T follicular helper cell (primary cell): ENCODE measurements around the gene DMRT3.

ENCODE experiments used
- DNase-seq: peaks from one replicate; pipeline ENCODE4 v3.0.0-alpha.2; 2020; ENCODE audit warnings: low read depth

DMRT3 gene

DNA sequence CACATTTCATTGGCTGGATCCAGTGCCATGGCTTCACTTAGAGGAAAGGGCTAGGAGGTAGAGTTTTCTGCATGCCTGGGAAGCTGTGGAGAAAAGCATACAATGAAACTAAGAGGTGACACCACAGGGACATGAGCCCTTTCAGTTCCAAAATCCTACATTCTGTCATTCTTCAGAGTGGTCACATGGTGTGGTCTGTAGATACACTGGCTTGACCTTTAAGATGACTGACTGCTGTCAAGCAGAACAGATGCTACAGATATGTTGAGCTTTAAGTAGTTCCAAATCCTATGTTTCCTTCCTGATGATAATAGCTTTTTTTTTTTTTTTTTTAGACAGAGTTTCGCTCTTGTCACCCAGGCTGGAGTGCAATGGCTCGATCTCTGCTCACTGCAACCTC lies 26.2 kb downstream of the DMRT3 start:
- no peak for DNase-seq

DNA sequence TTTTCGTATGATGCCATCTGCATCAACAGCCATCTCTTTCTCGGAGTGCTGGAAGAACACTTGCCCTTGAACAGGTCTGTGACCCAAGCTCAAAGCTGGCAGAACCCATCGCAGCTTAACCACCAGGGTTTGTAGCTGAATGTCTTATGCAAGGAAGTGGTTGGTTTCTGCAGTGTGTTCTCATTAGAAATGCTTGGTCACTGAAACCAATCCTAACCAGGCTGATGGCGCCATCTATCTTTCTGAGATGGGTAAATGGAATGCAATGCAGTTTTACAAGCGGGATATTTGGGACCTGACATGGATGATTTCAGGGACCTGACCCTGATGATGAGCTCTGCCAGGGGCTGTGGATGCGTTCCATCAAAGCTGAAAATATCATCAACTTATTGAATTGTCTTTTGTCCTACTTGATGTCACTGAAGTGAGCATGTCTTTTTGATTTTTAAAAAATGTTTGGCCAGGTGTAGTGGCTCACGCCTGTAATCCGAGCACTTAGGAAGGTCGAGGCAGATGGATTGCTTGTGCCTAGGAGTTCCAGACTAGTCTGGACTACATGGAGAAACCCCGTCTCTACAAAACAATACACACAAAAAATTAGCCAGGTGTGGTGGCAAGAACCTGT lies 28.7 kb downstream of the DMRT3 start:
- no peak for DNase-seq

DNA sequence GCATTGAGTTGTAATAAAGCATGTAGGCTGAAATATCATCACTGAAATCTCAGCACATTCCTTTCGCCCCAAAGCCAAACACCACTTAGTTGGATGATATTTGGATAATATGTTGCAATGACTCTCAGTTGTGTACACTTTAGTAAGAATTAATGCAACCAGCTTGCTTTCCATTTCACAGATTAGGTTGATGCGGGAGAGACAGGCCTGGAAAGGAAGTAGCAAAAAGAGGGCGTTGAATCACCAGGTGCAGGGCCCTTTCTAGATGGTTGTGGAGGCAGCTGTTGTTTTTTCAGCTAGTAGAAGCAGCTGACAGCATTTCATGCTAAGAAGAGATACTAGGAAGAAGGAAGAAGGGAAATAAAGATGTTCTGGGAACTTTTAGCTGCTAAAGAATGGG lies 30.9 kb downstream of the DMRT3 start:
- DNase-seq: no peak

DNA sequence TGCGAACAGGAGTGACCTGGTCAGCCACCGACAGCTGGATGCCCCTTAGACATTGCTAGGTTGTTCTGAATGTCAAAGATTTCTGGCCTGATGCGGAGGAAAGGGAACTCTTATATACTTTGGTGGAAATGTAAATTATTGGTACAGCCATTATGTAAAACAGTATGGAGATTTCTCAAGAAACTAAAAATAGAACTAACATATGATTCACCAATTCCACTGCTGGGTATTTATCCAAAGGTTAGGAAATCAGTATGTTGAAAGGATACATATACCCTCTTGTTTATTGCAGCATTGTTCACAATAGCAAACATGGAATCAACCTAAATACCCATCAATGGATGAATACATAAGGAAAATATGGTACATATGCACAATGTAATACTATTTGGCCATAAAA lies 31.8 kb downstream of the DMRT3 start:
- no peak for DNase-seq

DNA sequence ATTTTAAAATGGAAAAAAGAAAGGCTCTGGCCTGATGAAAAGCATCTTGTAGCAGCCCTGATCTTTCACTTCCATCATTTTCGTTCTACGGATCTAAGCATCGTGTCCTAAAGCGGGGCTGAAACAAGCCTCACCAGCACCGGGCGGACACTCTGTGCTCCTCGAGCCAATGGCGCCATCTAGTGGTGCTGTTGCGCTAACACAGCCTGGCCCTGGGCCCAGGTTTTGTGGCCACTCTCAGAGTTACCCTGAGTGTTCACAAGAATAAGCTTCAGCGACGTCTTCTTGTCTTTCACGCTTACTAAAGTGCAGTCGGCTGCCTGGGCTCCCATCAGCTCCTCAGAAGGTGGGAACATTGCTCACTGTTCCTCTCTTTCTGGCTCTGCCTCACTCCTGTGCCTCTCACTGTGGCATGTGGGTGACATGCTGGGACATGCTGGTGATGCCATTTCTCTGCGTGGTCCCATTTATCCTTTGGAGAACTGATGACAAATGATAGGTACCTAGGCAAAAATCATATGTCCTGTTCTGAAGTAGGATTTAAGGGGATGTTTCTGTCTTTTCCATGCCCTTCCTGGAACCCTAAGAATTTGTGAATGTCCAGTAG lies 32.7 kb downstream of the DMRT3 start:
- peak; percentile 43 for DNase-seq

DNA sequence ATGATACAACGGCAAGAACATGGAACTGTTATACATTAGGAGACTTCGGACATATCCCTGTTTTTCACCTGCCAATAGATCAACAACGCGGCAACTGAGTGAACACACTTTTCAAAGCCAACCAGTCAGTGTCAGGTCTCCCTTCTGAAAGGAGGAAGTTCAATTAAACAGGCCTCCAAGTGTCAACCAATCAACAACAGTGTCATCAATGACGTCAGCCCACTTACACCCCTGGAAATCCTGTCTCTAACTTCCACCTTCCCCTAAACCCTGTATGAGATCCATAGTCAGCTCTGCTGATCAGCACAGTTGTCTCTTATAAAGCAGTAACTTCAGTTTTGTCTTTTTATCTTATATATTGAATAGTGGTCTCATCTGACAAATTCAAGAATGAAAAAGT lies 36.6 kb downstream of the DMRT3 start:
- no peak for DNase-seq

DNA sequence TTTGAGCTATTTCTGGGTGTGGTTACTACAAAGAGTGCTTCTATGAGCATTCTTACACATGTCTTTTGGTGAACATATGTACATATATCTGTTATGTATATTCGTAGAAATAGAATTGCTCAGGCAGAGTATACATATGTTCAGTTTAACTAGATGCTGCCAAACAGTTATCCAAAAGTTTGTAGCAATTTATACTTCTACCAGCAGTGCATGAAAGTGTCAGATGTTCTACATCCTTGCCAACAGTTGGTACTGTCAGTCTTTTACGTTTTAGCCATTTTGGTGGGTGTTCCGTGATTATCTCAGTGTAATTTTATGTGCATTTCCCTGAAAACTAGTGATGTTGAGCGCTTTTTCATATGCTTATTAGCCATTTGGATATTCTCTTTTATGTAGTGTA lies 37.8 kb downstream of the DMRT3 start:
- DNase-seq: no peak

DNA sequence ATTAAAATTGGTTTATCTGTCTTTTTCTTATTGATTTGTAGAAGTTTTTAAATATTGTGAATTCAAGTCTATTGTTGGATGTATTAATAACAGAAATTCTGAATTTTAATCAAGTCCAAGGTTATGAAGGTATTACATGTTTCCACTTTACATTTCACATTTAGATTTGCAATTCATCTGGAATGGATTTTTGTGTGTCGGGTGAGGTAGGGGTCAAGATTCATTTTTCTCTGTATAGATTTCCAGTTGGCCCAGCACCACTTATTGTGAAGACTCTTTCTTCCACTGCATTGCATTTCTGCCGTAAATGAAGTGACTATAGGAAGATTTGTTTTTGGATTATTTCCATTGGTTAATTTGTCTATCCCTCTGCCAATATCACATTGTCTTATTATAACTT lies 38.2 kb downstream of the DMRT3 start:
- no peak for DNase-seq

DNA sequence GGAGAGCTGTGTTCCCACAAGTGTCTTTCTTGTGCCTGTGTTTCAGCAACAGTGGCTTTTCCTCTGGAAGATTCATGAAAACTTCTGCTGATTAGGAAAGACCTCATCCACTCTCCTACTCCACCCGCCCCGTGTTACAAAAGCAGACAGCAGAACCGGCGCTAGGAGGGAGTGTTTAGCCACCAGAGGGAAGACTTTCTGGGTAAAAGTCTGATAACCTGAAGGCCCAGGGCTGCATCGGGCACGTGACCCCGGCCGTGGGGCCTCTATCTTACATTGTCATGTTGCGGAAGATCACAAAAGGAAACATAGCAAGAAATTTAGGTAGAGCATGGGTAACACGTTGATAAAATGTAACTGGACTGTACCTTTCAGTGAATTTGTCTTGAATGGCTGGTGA lies 41.7 kb downstream of the DMRT3 start:
- DNase-seq: no peak

DNA sequence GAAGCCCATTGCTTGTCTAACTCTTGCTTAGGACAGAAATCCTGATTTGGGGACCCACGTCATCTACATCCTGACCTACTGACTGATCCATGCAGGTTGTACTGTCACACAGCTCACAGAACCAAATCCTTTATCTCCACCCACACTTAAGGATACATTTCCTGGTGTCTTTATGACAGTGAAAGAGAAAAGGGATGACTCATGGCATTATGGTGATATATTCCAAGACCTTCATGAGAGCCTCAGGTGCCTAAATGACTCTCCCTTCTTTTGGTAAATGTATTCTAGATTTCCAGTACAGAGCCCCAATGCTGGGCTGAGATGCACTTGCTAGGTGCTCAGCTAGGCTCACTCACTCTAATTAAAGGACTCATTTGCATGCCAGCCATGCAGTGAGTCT lies 47.7 kb downstream of the DMRT3 start:
- DNase-seq: no peak

DNA sequence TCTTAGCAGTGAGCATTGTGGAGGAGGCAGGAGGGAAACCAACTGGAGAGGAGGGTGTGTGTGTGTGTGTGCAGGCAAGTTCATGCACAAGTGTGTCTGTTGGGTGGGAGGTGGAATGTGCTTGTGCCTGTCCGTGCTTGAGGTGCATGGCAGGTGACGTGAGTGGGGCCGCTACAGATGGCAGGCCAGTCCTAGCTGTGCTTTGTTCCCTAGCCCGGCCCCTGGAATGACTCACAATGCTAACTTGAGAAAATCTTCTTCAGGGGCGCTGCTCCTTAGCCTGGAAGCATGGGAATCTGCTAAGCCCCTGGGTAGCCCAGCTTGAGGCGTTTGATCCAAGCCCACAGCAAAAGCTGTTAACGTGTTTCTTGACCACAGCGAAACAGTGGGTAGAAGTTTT lies 48.7 kb downstream of the DMRT3 start:
- no peak for DNase-seq

DNA sequence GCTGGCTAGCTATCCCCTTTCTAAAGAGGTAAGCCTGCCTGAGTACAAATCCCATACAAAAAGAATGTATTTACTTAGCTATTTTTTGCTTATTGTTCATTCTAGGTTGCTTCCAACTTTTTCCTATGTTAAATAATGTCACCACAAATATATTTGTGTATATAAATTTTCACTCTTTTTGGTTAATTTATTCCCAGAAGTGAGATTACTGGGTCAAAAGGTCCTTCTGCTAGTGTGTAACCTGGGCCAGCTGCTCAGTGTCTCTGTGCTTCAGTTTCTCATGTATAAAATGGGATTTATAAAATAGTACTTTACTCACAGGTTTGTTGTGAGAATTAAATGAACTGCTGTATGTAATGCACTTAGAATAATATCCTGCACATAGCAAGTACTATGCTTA lies 49.8 kb downstream of the DMRT3 start:
- DNase-seq: no peak

DNA sequence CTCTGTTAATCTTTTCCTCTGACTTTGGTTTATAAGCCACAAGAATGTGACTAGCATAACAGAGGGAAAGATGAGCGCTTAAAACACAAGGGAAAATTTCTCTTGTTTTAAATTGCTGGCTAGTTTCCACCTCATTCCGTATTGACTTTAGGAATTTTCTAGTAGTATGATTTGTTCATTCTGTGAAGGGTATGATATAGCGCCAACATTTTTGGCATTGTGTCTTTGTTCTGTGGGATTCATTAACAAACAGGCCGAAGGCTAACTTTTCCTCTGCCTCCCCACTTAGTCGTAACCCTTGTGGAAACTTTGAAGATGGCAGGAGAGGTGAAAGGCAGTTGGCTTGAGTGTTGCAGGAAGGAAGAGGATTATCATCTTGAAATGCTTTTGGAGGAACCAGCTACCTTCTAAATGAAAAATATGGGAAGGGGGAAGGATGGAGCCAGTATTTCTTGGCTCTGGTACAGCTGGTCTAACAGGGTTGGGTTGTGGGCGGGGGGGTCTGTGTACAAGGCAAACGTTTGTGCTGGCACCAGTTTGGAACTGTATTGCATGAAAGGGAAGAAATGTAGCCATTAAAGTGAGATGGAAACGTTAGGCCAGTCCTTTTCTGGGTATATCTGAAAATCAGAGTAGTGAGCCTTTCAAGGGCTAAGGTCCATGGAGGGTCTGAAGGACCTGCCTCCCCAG lies 52.2 kb downstream of the DMRT3 start:
- no peak for DNase-seq

DNA sequence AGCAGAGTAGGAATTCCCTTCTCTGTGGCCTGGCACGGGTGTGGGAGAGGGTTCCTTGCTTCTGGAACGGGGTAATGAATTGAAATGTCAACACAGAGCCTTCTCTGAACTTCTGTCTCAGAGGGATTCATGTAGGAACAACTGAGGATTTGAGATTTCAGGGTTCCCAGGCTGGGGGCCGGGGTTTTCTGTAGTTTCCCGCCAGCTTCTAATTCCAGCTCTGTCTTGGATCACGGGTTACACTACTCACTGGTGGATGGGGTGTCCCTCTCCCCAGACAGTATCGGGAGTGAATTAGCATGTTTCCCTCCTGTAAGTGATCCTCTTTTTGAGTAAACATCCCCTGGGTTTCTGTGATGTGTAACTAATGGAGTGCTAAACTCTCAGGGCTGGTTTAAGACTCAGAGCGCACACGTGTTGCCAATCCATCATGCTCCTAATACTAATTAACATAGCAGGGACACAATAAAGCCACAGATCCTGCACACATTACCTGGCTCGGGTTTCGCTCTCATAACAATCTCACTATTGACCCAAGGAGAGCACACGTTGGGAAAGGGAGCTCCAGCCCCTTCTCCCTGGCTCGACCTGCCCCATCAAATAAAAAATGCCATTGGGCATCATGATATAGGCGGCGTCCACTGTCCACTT lies 55.6 kb downstream of the DMRT3 start:
- no peak for DNase-seq

DNA sequence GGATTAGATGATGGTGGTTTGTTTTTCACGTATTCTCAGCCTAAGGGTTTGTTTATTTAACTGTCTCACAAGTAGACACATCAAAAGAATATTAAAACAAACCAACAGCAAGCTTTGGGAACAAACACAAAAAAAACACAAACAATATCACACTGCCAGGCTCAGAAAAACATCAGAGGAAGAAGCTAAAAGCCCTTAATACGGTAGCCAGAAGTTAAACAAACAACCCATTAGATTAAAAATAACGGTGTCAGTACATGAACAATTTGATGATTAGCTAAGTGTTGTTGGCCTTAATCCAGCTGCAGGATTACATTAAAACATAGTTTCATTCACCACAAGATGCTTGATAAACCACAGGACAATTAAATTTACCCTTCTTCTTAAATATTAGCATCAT lies 57.8 kb downstream of the DMRT3 start:
- DNase-seq: no peak

DNA sequence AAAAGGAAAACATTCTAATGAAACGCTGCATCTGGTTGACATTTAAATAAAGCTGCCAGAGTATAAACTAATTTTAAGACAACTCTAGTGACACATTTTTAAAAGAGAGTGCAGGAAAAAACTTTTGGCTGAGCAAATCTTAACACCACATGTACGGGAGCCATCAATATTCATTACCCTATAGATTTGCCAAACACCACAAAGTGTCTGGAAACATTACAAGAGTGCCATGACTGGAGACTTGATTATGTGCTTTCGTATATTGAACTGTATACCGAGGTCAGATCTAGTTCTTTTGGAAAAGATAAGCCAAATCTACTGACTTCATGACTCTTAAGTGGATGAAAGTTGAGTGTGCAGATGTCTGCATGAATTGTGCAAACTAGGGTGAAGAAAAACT lies 63.1 kb downstream of the DMRT3 start:
- no peak for DNase-seq
